Activated T-cell treated with anti-CD3 and anti-CD28 coated beads, Interleukin-2, amount 50 U/mL, for 4 hours (primary cell): Measurements from ENCODE around the gene FYN. TPM values are rescaled to one million over a fixed set of nuclear protein-coding genes. Genes with fewer than 3 reads are reported as not detected.
A peak's percentile ranks its signal among the peaks of the same experiment; 100 is the strongest.
"Not testable (repeated sequence)": the region's sequence is repeated elsewhere in the genome, so short reads cannot be mapped to it uniquely, and the experiment has no call there.

Experiments
- ATAC-seq, 2 donors: fragments of 200-7000 bp; cut with Tn5 transposase; one replicate each; pipeline ENCODE4 v1.10.0; 2021
- DNase-seq: peaks from one replicate; pipeline ENCODE4 v3.0.0-alpha.2; 2020
- H3K27me3 Mint-ChIP-seq: one replicate; pipeline ENCODE4 v1.8.0; 2021; ENCODE audit warnings: low read depth, mixed read lengths
- H3K36me3 Mint-ChIP-seq: one replicate; pipeline ENCODE4 v1.8.0; 2022; ENCODE audit warnings: mixed read lengths; ENCODE audit not compliant: insufficient read depth
- H3K4me1 Mint-ChIP-seq: one replicate; pipeline ENCODE4 v1.8.0; 2021; ENCODE audit warnings: low read depth, mixed read lengths
- H3K4me3 Mint-ChIP-seq: one replicate; pipeline ENCODE4 v1.8.0; 2021; ENCODE audit warnings: mild to moderate bottlenecking, moderate library complexity, mixed read lengths
- H3K9me3 Mint-ChIP-seq: one replicate; pipeline ENCODE4 v1.8.0; 2021; ENCODE audit warnings: mixed read lengths
- total RNA-seq, 3 donors: library from RNA; stranded (reverse); gene quantifications; one replicate each; pipeline ENCODE4 v1.2.1, GENCODE V29; 2021

FYN gene
- 100 to 1,000 TPM; 481 to 505 (median 485) TPM for total RNA-seq

DNA sequence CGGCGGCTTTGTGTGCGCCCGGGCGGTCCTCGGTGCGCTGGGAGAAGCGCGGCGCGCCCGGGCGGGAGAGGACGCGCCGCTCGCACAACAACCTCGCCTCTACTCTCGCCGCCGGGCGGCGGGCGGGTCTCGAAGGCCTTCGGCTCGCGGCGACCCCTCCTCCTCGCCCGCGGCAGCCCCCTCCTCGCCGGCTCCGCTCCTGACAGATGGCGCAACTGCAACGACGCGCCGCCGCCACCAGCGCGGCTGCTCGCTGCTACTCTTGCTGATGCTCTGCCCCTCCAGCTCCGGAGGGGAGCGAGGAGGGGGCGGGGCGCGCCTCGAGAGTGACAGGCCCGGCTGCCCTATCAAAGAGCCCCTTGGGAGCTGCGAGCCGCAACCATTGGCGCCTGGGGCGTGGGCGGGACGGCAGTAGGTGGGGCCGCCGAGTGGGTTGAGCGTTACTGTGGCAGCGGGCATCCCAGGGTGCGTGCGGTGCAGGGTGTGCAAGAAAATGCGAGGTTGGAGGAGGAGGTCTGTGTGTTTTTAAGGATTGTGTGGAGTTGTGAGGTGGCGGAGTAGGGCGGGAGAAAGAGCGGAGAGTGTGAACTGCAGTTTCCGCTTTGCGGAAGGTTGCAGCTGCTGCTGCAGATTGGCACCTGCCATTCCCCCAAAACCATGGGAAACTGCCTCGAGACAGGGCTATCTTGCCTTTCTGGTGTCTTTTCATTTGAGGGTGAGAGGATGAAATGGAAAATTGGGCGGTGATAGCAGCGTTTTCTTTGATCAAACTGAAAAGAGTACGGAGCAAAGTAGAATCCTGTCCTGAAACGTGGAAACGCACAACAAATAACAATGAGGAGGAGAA is at the start of gene FYN:
Gene FYN (minus strand): TSS at position 275 of the 847 bp plus-strand sequence. CDS start 153,401 bp downstream, outside the sequence.
- peak; percentile 100 for DNase-seq
- peaks cover 35% of the 10 kb centered on the region for H3K4me1 Mint-ChIP-seq
- peaks cover 16% of the 10 kb centered on the region for H3K36me3 Mint-ChIP-seq
- no peaks in the 10 kb centered on the region for H3K9me3 Mint-ChIP-seq
- no peaks in the 10 kb centered on the region for H3K27me3 Mint-ChIP-seq
- peak within 1 kb of the TSS; percentile 98 for H3K4me3 Mint-ChIP-seq
- peak; percentile 88 to 91 for ATAC-seq

DNA sequence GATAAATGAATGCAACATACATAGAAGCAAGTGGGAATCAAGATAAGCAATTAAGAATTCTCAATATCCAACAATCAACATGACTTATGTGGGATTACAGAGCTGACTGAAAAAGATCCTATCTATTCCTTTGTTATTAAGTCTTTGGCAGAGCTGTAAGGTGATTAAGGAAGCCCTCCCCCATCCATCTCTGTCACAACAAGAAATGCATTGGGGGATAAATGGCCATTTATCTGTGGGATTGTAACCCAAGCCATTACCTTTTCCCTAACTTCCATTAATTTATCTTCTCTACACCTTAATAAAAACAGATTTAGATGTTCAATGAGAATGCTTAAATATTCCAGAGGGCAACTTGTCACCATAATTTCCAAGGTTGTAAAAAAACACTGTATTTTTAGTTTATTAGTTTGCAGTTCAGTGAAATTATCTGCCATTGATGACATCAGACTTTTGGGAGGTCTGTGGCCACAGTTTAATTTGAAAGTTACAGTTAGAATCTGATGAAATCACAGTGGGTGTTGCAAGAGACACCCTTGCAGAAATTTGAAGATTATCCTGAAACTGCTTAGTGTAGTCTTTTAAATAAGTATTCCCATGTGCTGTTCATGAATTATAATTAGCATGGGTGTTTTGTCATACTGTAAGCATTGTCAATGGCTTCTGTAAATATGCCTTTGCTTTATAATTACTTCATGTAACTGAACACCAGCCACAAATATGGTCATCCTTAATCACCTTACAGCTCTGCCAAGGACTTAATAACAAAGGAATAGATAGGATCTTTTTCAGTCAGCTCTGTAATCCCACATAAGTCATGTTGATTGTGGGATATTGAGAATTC is 49.4 kb upstream of the FYN start:
- Mint-ChIP-seq H3K9me3 (no peaks in the 10 kb centered on the region), H3K27me3 (no peaks in the 10 kb centered on the region), H3K4me1 (peaks cover 7% of the 10 kb centered on the region), H3K4me3 (no peak overlapping the region), H3K36me3 (no peaks in the 10 kb centered on the region)
- DNase-seq (no peak), ATAC-seq (no peak)

DNA sequence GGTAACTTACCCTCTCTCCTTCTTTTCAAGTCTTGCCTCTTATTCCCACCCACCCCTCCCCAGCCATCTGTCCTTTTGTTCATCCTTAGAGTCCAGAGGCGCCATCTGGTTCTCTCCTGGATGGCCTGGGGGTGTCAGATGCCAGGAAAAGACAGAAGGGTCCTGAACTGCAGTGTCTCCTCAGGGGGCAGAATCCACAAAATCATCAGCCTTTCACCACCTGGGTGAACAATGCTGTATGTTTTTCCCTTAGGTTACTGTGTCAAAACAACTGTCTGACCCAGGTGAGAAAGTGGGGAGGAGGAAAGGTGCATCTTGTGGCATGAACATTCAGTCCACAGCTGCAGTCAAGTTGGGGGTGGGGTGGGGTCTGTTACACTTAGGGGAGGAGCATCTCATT is 47.9 kb upstream of the FYN start:
- Mint-ChIP-seq H3K27me3 (no peaks in the 10 kb centered on the region), H3K9me3 (no peaks in the 10 kb centered on the region), H3K36me3 (no peaks in the 10 kb centered on the region), H3K4me3 (no peak overlapping the region), H3K4me1 (peaks cover 7% of the 10 kb centered on the region)
- no peak for ATAC-seq
- DNase-seq = no peak

DNA sequence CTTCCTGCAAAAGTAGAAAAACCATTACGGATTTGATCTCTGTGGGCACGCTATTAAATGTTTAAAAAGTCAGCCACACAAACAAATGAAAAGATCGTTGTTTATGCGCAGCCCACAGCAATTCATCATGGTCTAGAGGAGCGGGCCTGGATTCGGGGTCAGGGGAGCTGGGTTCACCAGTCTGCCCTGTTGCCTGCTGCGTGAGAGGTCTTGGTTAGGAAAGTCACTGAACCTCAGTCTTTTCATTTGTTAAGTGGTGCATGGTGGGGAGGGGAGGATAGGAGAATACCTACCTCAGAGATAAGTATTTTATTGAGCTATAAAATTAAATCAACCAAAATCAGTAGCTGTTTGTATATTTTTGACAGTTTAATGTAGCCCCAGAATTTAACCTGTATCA is 47.3 kb upstream of the FYN start:
- no peaks in the 10 kb centered on the region for H3K27me3 Mint-ChIP-seq
- ATAC-seq = no peak
- no peak for DNase-seq
- H3K4me3 Mint-ChIP-seq = no peak overlapping the region
- H3K36me3 Mint-ChIP-seq = no peaks in the 10 kb centered on the region
- H3K9me3 Mint-ChIP-seq = no peaks in the 10 kb centered on the region
- H3K4me1 Mint-ChIP-seq = peaks cover 7% of the 10 kb centered on the region

DNA sequence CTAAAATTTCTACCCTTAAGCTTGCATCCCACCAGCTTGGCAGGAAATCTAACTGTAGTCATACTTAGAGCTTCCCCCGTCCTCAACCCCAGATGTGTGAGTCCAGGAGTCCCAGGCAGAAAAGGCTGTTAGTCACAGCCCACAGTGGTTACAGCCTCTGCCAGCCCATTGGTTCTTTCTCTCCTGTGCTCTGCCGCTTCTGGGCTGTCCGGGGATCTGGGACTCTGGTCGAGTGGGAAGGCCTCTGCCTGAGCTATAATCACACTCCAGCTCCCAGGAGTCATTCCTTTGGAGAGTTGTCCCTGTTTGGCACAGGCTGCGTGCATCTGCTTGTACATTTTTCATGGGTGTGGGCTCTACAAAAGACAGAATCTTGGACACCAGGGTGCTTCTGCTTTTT is 45.6 kb upstream of the FYN start:
- ATAC-seq (peak in 1 of 2 donors; percentile 48), DNase-seq (no peak)
- H3K4me1 Mint-ChIP-seq = peaks cover 4% of the 10 kb centered on the region
- H3K36me3 Mint-ChIP-seq = no peaks in the 10 kb centered on the region
- H3K9me3 Mint-ChIP-seq = no peaks in the 10 kb centered on the region
- H3K27me3 Mint-ChIP-seq = no peaks in the 10 kb centered on the region
- H3K4me3 Mint-ChIP-seq = no peak overlapping the region

DNA sequence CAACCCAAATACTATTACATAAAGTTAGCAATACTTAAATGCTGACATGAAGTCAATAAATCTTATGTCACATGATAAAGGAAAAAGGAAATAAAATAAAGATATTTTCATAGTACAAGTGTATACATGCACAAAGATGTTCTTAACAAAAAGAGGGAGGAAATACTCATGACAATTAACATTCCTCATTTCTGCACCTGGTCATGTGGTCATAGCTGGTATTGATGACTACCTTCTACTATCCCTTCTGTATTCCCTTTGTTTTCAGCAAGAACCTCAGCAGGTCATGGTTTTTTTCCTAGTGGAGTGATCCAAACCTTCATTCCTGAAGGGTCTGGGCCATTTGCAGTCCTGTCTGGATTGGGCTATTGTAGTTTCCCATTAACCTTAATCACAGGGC is 43.5 kb upstream of the FYN start:
- no peaks in the 10 kb centered on the region for H3K27me3 Mint-ChIP-seq
- no peaks in the 10 kb centered on the region for H3K9me3 Mint-ChIP-seq
- peaks cover 2% of the 10 kb centered on the region for H3K4me1 Mint-ChIP-seq
- ATAC-seq = no peak
- no peak overlapping the region for H3K4me3 Mint-ChIP-seq
- DNase-seq = no peak
- H3K36me3 Mint-ChIP-seq = no peaks in the 10 kb centered on the region

DNA sequence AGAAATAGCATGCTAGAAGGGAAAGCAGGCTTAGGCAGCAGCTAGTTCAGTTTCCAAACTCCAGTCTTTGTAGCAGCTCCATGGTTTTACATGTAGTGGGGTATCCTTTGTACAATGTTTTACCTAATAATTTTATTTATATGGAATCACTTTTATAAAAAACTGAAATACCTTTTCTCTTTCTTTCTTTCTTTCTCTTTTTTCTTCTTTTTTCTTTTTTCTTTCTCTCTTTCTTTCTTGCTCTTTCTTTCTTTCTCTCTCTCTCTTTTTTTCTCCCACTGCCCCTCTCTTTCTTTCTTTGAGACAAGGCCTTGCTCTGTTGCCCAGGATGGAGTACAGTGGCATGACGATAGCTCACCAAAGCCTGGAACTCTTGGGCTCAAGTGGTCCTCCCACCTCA is 41.4 kb upstream of the FYN start:
- Mint-ChIP-seq H3K4me3 (no peak overlapping the region), H3K27me3 (no peaks in the 10 kb centered on the region), H3K36me3 (no peaks in the 10 kb centered on the region), H3K4me1 (peaks cover 7% of the 10 kb centered on the region), H3K9me3 (no peaks in the 10 kb centered on the region)
- DNase-seq (no peak), ATAC-seq (no peak)

DNA sequence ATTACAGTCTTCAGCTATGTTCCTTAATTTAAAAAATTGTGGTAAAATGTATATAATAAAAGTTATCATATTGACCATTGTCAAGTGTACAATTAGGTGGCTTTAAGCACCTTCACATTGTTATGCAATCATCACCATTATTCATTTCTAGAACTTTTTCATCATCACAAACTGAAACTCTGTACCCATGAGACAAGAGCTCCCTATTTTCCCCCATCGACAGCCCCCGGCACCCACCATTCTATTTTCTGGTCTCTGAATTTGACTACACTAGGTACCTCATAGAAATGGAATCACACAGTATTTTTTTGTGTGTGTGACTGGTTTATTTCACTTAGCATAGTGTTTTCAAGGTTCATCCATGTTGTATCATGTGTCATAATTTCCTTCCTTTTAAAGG is 39.7 kb upstream of the FYN start:
- H3K9me3 Mint-ChIP-seq = no peaks in the 10 kb centered on the region
- no peak for DNase-seq
- no peak for ATAC-seq

DNA sequence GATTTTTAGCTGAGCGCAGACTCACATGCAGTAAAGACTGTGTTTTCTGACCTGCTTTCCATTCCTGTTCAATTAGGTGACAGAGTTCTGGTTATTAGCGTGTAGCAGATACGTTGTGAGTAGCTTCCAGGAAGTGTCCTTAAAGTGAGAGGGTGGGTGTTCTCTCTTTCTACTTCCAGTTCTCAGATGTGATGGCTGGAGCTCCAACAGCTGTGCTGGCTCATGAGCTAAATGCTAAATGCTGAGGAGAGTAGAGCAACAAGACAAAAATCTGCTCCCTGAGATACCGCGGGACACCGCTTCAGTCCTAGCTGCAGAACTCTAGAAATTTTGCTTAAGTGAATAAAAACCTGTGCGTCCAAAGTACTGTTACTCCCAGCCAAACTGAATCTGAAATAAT is 38.2 kb upstream of the FYN start:
- no peaks in the 10 kb centered on the region for H3K9me3 Mint-ChIP-seq
- H3K4me3 Mint-ChIP-seq = no peak overlapping the region
- no peak for ATAC-seq
- H3K27me3 Mint-ChIP-seq = no peaks in the 10 kb centered on the region
- DNase-seq = no peak
- no peaks in the 10 kb centered on the region for H3K36me3 Mint-ChIP-seq
- peaks cover 7% of the 10 kb centered on the region for H3K4me1 Mint-ChIP-seq

More for the DNA sequence above, 39.7 kb upstream of the FYN start:
- H3K4me3 Mint-ChIP-seq = no peak overlapping the region
- H3K36me3 Mint-ChIP-seq = no peaks in the 10 kb centered on the region
- H3K27me3 Mint-ChIP-seq = no peaks in the 10 kb centered on the region
- peaks cover 7% of the 10 kb centered on the region for H3K4me1 Mint-ChIP-seq

DNA sequence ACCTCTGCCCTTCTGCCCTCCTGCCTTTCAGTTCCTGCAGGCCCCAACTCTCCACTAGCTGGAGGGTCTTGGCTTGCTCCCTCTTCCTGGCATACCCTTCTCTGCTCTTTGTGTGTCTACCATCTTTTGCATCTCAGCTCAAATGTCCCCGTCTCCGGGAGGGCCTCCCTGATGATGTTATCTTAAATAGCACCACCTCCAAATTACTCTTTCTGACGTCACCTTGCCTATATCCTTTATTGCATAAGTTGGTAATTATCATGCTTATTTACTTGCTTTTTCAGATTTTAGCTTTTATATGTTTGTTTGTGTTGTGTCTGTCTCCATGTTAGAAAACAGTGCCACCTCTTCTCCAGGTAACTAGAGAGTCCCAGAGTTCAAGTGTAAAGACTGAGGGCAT is 36.0 kb upstream of the FYN start:
- no peaks in the 10 kb centered on the region for H3K27me3 Mint-ChIP-seq
- no peak for DNase-seq

DNA sequence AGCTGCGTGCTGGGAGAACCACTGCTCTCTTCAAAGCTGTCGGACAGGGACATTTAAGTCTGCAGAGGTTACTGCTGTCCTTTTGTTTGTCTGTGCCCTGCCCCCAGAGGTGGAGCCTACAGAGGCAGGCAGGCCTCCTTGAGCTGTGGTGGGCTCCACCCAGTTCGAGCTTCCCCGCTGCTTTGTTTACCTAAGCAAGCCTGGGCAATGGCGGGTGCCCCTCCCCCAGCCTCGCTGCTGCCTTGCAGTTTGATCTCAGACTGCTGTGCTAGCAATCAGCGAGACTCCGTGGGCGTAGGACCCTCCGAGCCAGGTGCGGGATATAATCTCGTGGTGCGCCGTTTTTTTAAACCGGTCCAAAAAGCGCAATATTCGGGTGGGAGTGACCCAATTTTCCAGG is 35.1 kb upstream of the FYN start:
- DNase-seq, H3K27me3 Mint-ChIP-seq: not testable (repeated sequence)

More for the DNA sequence above, 36.0 kb upstream of the FYN start:
- Mint-ChIP-seq H3K4me1 (peaks cover 7% of the 10 kb centered on the region), H3K36me3 (no peaks in the 10 kb centered on the region), H3K4me3 (no peak overlapping the region), H3K9me3 (no peaks in the 10 kb centered on the region)
- ATAC-seq = no peak

DNA sequence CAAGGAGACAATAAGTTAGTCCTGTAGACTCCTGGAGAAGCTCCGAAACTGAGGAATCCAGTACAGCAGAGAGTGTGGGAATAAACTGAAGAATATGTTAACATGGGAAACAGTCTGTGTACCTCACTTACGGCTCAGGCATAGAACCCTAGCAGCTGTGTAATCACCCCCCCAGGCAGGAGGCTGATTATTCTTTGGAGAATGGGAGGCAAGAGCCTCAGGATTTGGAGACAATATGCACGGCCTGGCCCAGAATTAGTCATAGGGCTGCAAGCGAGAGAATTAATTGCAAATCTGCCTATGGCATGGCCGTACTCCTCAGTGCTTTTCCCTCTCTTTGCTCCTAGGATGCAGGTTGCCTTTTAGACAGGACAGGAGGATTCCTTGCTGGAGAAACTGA is 27.5 kb upstream of the FYN start:
- no peak for DNase-seq
- no peaks in the 10 kb centered on the region for H3K9me3 Mint-ChIP-seq
- H3K27me3 Mint-ChIP-seq = no peaks in the 10 kb centered on the region
- no peak overlapping the region for H3K4me3 Mint-ChIP-seq
- H3K36me3 Mint-ChIP-seq = no peaks in the 10 kb centered on the region
- no peaks in the 10 kb centered on the region for H3K4me1 Mint-ChIP-seq
- ATAC-seq = no peak

More for the DNA sequence above, 35.1 kb upstream of the FYN start:
- H3K9me3 Mint-ChIP-seq, ATAC-seq, H3K4me3 Mint-ChIP-seq, H3K36me3 Mint-ChIP-seq, H3K4me1 Mint-ChIP-seq: not testable (repeated sequence)

DNA sequence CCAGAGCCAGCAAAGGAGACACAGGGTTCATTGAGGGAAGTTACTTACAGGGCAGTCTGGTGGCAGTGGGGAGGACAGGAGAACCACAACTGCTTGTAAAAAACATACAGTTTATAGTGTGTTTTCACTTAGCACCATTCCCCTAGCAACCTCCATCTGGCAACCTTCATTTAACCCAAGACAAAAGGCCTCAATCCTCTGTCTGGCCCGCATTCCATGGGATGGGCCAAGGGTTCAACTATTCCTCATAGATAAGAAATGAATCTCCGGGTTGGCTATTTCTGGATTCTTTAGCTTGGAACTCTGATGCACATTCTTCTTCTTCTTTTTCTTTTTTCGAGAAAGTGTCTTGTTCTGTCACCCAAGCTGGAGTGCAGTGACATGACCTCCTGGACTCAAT is 26.3 kb upstream of the FYN start:
- H3K4me1 Mint-ChIP-seq = no peaks in the 10 kb centered on the region
- no peaks in the 10 kb centered on the region for H3K36me3 Mint-ChIP-seq
- no peaks in the 10 kb centered on the region for H3K9me3 Mint-ChIP-seq
- H3K27me3 Mint-ChIP-seq = no peaks in the 10 kb centered on the region
- no peak overlapping the region for H3K4me3 Mint-ChIP-seq
- DNase-seq (no peak), ATAC-seq (no peak)

DNA sequence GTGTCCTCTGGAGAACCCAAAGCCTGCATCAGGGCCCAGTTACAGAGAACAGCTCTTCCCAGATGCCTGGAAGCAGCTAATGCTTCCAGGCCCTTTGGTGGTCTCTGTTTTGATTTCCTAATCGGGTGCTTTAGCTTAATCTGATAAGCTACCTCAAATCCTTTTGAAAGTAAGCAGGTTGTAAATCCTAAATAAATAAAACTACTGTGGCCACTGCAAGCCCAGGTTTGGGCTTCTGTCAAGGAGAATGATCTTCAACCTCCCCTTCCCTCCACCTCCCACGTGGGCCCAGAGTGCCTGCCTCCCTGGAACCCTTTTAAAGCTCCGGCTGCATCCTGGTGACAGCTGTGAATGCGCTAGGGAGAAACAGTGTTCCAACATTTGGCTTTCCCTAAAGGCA is 25.2 kb upstream of the FYN start:
- H3K27me3 Mint-ChIP-seq = no peaks in the 10 kb centered on the region
- H3K9me3 Mint-ChIP-seq = no peaks in the 10 kb centered on the region
- no peaks in the 10 kb centered on the region for H3K4me1 Mint-ChIP-seq

DNA sequence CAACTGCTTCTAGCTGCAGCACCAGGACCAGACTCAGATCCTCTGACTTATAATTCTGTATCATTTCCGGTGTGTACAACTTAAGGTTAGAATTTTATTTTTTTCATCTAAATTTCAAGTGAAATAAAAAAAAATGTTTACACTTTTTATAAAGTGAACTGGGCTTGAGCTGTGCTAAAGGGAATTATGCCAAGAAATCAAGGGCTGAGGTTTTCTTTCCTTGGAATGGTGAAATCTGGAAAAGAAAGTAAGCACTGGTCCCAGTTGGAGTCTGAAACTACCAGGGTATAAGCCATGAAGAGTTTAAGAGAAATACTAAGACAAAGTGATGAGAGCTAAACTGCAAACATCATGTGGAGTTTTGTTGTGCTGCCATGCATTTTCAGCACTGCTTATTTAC is 21.7 kb upstream of the FYN start:
- no peaks in the 10 kb centered on the region for H3K27me3 Mint-ChIP-seq
- H3K4me3 Mint-ChIP-seq = no peak overlapping the region
- H3K4me1 Mint-ChIP-seq = no peaks in the 10 kb centered on the region
- no peaks in the 10 kb centered on the region for H3K36me3 Mint-ChIP-seq
- ATAC-seq = no peak
- no peaks in the 10 kb centered on the region for H3K9me3 Mint-ChIP-seq
- DNase-seq = no peak

More for the DNA sequence above, 25.2 kb upstream of the FYN start:
- no peak for DNase-seq
- H3K36me3 Mint-ChIP-seq = no peaks in the 10 kb centered on the region
- no peak for ATAC-seq
- no peak overlapping the region for H3K4me3 Mint-ChIP-seq
